Neural crest cell (in vitro differentiated cells): ENCODE measurements around the gene MEF2A. TPM values are rescaled to one million over a fixed set of nuclear protein-coding genes. Genes with fewer than 3 reads are reported as not detected.

Source experiments
- DNase-seq: peaks from one replicate; pipeline ENCODE4 v3.0.0; 2021; ENCODE audit warnings: low read depth, mixed read lengths, low spot score
- H3K27ac Mint-ChIP-seq: one replicate; pipeline ENCODE4 v1.8.0; 2021; ENCODE audit warnings: mild to moderate bottlenecking, mixed read lengths; ENCODE audit not compliant: unreplicated experiment
- H3K27me3 Mint-ChIP-seq: 2 replicates; pipeline ENCODE4 v1.8.0; 2021; ENCODE audit warnings: low read depth, mild to moderate bottlenecking, mixed read lengths
- H3K36me3 Mint-ChIP-seq: 2 replicates; pipeline ENCODE4 v1.8.0; 2021; ENCODE audit warnings: low read depth, mild to moderate bottlenecking, mixed read lengths
- H3K4me1 Mint-ChIP-seq: 2 replicates; pipeline ENCODE4 v1.8.0; 2021; ENCODE audit warnings: mixed read lengths
- H3K4me3 Mint-ChIP-seq: one replicate; pipeline ENCODE4 v1.8.0; 2021; ENCODE audit warnings: mild to moderate bottlenecking, mixed read lengths
- H3K9me3 Mint-ChIP-seq: 2 replicates; pipeline ENCODE4 v1.8.0; 2021; ENCODE audit warnings: mixed read lengths
- total RNA-seq: library from RNA; stranded (reverse); gene quantifications from 2 replicates; pipeline ENCODE4 v1.2.1, GENCODE V29; 2021
- TF ChIP-seq, protein P1 (sequence below): fragments of 200-600 bp; sonication (generic); conservative IDR thresholded peaks from 2 replicates; pipeline ENCODE4 v1.5.0; 2021; ENCODE audit warnings: antibody characterized with exemption, mild to moderate bottlenecking

MEF2A gene
- total RNA-seq, 1 donor from 2014 or later: 21.5 TPM

- no peaks in the 10 kb centered on the region for H3K4me1 Mint-ChIP-seq
- TF ChIP-seq, protein P1, sequence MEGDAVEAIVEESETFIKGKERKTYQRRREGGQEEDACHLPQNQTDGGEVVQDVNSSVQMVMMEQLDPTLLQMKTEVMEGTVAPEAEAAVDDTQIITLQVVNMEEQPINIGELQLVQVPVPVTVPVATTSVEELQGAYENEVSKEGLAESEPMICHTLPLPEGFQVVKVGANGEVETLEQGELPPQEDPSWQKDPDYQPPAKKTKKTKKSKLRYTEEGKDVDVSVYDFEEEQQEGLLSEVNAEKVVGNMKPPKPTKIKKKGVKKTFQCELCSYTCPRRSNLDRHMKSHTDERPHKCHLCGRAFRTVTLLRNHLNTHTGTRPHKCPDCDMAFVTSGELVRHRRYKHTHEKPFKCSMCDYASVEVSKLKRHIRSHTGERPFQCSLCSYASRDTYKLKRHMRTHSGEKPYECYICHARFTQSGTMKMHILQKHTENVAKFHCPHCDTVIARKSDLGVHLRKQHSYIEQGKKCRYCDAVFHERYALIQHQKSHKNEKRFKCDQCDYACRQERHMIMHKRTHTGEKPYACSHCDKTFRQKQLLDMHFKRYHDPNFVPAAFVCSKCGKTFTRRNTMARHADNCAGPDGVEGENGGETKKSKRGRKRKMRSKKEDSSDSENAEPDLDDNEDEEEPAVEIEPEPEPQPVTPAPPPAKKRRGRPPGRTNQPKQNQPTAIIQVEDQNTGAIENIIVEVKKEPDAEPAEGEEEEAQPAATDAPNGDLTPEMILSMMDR: no peak
- DNase-seq: no peak
- no peak overlapping the region for H3K27ac Mint-ChIP-seq
- no peak overlapping the region for H3K4me3 Mint-ChIP-seq
- no peaks in the 10 kb centered on the region for H3K36me3 Mint-ChIP-seq
- no peaks in the 10 kb centered on the region for H3K27me3 Mint-ChIP-seq
- H3K9me3 Mint-ChIP-seq: no peaks in the 10 kb centered on the region
Measured at GRCh38 chr15:99546441-99547100, 19.2 kb upstream of the MEF2A start.

DNA sequence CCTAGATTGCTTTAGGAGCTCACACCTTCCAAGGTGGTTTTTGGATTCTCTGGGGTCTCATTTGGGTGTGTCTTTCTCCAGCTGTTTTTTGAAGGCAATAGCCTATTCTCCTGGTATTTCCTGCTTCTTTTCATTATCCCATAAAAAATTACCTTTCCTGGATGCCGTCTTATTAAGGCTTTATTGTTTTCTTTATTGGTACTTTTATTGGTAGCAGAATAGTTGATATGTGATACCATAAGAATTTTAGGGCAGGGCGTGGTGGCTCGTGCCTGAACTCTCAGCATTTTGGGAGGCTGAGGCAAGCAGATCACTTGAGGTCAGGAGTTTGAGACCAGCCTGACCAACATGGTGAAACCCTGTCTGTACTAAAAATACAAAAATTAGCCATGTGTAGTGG is 18.3 kb upstream of the MEF2A start:
- no peak for DNase-seq
- Mint-ChIP-seq H3K27ac (no peak overlapping the region), H3K9me3 (no peaks in the 10 kb centered on the region), H3K27me3 (no peaks in the 10 kb centered on the region), H3K36me3 (no peaks in the 10 kb centered on the region), H3K4me1 (no peaks in the 10 kb centered on the region), H3K4me3 (no peak overlapping the region)
- TF ChIP-seq, protein P1: no peak

GRCh38 chr15:99550077-99550476 is 15.7 kb upstream of the MEF2A start:
- DNase-seq: no peak
- TF ChIP-seq, protein P1: no peak
- no peak overlapping the region for H3K4me3 Mint-ChIP-seq
- no peaks in the 10 kb centered on the region for H3K36me3 Mint-ChIP-seq
- H3K9me3 Mint-ChIP-seq: no peaks in the 10 kb centered on the region
- H3K27me3 Mint-ChIP-seq: no peaks in the 10 kb centered on the region
- H3K4me1 Mint-ChIP-seq: no peaks in the 10 kb centered on the region
- H3K27ac Mint-ChIP-seq: no peak overlapping the region

DNA sequence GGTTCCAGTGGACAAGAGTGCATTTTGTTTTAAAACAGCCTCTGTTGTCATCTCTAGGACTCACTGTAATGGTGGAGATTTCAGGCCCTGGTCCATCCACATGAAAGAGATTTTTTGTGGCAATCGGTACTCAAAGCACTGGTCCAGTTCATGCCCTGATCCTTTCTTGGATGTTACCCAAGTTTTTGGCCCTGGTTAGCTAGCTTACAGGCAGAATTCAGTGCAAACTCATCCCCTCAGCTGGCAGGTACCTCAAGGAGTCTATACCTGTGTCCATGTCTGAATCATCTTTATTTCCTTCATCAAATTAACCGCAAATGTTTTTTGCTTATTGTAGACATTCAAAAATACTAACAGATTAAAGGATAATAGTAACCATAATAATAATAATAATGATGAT is 13.7 kb upstream of the MEF2A start:
- TF ChIP-seq, protein P1: no peak
- no peaks in the 10 kb centered on the region for H3K4me1 Mint-ChIP-seq
- no peaks in the 10 kb centered on the region for H3K9me3 Mint-ChIP-seq
- no peaks in the 10 kb centered on the region for H3K27me3 Mint-ChIP-seq
- H3K4me3 Mint-ChIP-seq: no peak overlapping the region
- no peak for DNase-seq
- no peak overlapping the region for H3K27ac Mint-ChIP-seq
- H3K36me3 Mint-ChIP-seq: no peaks in the 10 kb centered on the region

DNA sequence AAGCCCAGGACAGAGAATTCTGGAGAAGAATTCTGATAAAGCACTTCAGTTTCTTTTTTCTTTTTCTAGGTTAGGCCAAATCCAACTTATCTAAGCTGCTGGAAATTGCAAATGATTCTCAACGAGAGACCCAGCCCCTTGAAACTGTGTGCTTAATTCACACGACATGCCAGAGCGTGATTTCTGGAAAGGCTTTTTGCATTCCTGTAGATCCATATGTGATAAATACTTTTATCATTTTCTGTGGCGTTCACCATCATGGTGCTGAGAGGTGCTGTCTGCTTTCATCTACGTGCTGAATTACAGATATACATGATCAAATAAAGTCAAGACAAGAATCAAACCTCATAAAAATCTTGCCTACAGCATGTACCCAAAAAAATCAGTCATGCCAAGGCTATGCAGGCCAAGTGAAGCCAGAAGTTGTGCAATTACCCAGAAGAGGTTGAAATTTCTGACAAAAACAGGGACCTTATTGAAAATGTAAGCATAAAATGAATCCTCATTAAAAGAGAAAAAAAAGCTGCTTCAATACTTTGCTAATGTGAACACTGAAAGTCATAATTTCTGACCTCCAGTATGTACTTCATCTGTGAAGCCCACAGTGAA is 10.8 kb upstream of the MEF2A start:
- Mint-ChIP-seq H3K4me3 (no peak overlapping the region), H3K27ac (no peak overlapping the region), H3K4me1 (peaks cover 6% of the 10 kb centered on the region), H3K9me3 (no peaks in the 10 kb centered on the region), H3K27me3 (no peaks in the 10 kb centered on the region), H3K36me3 (no peaks in the 10 kb centered on the region)
- no peak for DNase-seq
- TF ChIP-seq, protein P1: no peak
